HepG2 (cell line): ENCODE results near the gene FZD7. TPM values are rescaled to one million over a fixed set of nuclear protein-coding genes. Genes with fewer than 3 reads are reported as not detected.

Source experiments
- BORCS8-MEF2B ChIP-seq: sonication (generic); formaldehyde crosslinking; IDR thresholded peaks from 2 replicates; pipeline ENCODE4 v1.8.0; 2022; ENCODE audit warnings: mild to moderate bottlenecking, missing genetic modification reagents
- FOXO4 ChIP-seq: sonication (generic); formaldehyde crosslinking; conservative IDR thresholded peaks from 2 replicates; pipeline ENCODE4 v1.8.1; 2023; ENCODE audit warnings: missing genetic modification reagents
- GATAD2A ChIP-seq: IDR thresholded peaks from 2 replicates; pipeline ENCODE4 v1.6.1; 2016
- HMGXB3 ChIP-seq: sonication (generic); formaldehyde crosslinking; IDR thresholded peaks from 2 replicates; pipeline ENCODE4 v1.4.0; 2020; ENCODE audit warnings: missing genetic modification reagents, borderline replicate concordance
- MBD4 ChIP-seq: IDR thresholded peaks from 2 replicates; pipeline ENCODE4 v1.6.1; 2012; ENCODE audit warnings: low read length, inconsistent platforms, borderline replicate concordance
- NFYC ChIP-seq: IDR thresholded peaks from 2 replicates; pipeline ENCODE4 v1.6.1; 2016; ENCODE audit warnings: missing genetic modification reagents, missing compliant biosample characterization
- NR2F1 ChIP-seq, 2 experiments: fragments of 450-650 bp in 1 of 2; formaldehyde crosslinking in 1 of 2; IDR thresholded peaks; 2 replicates each; pipeline versions ENCODE4 v1.5.0 to v1.6.1; 2016 to 2020; ENCODE audit warnings: mild to moderate bottlenecking in 1 of 2, missing compliant biosample characterization in 1 of 2, missing genetic modification reagents in 1 of 2, moderate library complexity in 1 of 2
- RBM22 ChIP-seq: fragments of 200-400 bp; formaldehyde crosslinking; optimal IDR thresholded peaks from 2 replicates; pipeline ENCODE3; 2017; ENCODE audit warnings: mild to moderate bottlenecking, low read length, moderate library complexity
- ZFP37 ChIP-seq: sonication (generic); formaldehyde crosslinking; IDR thresholded peaks from 2 replicates; pipeline ENCODE4 v1.4.0; 2020; ENCODE audit warnings: missing genetic modification reagents, borderline replicate concordance
- ZKSCAN1 ChIP-seq: fragments of 150-350 bp; IDR thresholded peaks from 2 replicates; pipeline ENCODE4 v1.6.1; 2014; ENCODE audit warnings: low read length
- ZMYM2 ChIP-seq: sonication (generic); formaldehyde crosslinking; IDR thresholded peaks from 2 replicates; pipeline ENCODE4 v1.8.0; 2022; ENCODE audit warnings: mild to moderate bottlenecking, missing genetic modification reagents
- ZNF180 ChIP-seq: sonication (generic); formaldehyde crosslinking; IDR thresholded peaks from 2 replicates; pipeline ENCODE4 v1.4.0; 2020; ENCODE audit warnings: low read depth, missing genetic modification reagents, borderline replicate concordance
- ZNF335 ChIP-seq: sonication (generic); formaldehyde crosslinking; IDR thresholded peaks from 2 replicates; pipeline ENCODE4 v1.4.0; 2020; ENCODE audit warnings: missing genetic modification reagents
- ZNF775 ChIP-seq: sonication (generic); formaldehyde crosslinking; IDR thresholded peaks from 2 replicates; pipeline ENCODE4 v1.4.0; 2020; ENCODE audit warnings: missing genetic modification reagents, mild to moderate bottlenecking, moderate library complexity, borderline replicate concordance
- ZNF790 ChIP-seq: sonication (generic); formaldehyde crosslinking; IDR thresholded peaks from 2 replicates; pipeline ENCODE4 v1.8.0; 2022; ENCODE audit warnings: missing genetic modification reagents, mild to moderate bottlenecking, borderline replicate concordance
- ZNF883 ChIP-seq: sonication (generic); formaldehyde crosslinking; IDR thresholded peaks from 2 replicates; pipeline ENCODE4 v1.5.1; 2020; ENCODE audit warnings: mild to moderate bottlenecking, missing genetic modification reagents; ENCODE audit errors: not compliant biosample characterization
- polyA plus RNA-seq, 8 experiments: library from polyadenylated mRNA; depleted of rRNA in 3 of 8; stranded (reverse) in 7 of 8; unstranded in 1 of 8; fragments of >200 nt; fragmentation: Illumina TruSeq in 4 of 8; extraction: Trizol in 4 of 8; gene quantifications; 2 replicates each; pipeline versions ENCODE4 v1.2.1 to v1.2.3, GENCODE V29; 2011 to 2016; ENCODE audit warnings: low read depth in 4 of 8, missing spikeins in 1 of 8, mixed read lengths in 1 of 8; ENCODE audit not compliant: insufficient read depth in 1 of 8
- total RNA-seq, 5 experiments: library from RNA; depleted of rRNA; stranded (reverse); fragments of >200 nt; fragmentation: Illumina TruSeq; extraction: Trizol; gene quantifications; 2 replicates each; pipeline ENCODE4 v1.2.3, GENCODE V29; 2016; ENCODE audit warnings: low read depth in 1 of 5
- TF ChIP-seq, protein P1 (sequence below): sonication (generic); formaldehyde crosslinking; IDR thresholded peaks from 2 replicates; pipeline ENCODE4 v1.5.0; 2020; ENCODE audit warnings: missing genetic modification reagents
- TF ChIP-seq, protein P2 (sequence below): sonication (generic); formaldehyde crosslinking; IDR thresholded peaks from 2 replicates; pipeline ENCODE4 v1.4.0; 2020; ENCODE audit warnings: missing genetic modification reagents, borderline replicate concordance

Gene FZD7
- total and polyA plus RNA-seq, 2 of the 13 experiments (the other 11 are each of a cell fraction or from before 2014, with no cell fraction given): 0.13 to 0.38 TPM

DNA sequence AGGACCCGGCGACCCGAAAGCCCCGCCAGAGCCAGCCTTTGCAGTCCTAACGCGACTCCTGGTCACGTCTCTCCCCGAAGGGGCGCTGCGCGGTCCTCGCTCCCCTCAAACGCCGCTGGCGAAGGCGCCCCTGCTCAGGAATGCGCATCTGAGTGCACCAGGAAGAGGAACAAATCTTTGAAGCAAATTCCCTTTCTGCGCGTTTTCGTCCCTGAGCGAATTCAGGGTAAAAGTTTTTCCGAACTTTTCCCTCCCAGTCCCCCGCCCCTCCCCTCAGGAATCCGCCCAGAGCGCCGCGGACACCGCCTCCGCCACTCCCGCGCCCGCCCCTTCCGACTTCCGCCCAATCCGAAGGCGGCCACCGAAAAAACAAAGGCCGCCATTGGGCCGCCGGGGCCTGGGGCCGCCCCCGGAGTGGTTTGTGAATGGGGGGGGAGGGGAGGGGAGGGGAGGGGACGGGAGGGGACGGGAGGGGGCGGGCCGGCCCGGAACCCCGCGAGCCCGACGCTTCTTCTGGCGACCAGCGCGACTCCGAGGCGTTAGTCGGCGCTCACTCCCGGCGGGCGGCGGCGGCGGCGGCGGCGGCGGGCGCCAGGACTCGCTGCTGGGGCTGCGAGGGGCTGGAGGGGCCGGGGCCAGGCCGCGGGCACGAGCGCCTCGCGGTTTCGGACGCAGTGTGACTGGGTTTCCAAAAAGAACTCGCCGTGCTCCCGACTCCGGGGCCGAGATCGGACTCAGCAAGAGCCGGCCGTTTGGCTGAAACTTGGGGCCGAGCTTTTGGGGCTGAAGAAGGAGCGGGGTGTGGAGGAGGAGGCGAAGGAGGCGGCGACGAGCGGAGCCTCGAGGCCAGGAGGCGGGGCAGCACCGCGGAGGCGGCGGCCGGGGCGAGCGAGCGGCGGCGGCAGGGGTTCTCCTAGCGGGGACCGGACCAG lies at the start of gene FZD7 (continued):
- no peak for TF ChIP-seq FOXO4
- TF ChIP-seq, protein P1, sequence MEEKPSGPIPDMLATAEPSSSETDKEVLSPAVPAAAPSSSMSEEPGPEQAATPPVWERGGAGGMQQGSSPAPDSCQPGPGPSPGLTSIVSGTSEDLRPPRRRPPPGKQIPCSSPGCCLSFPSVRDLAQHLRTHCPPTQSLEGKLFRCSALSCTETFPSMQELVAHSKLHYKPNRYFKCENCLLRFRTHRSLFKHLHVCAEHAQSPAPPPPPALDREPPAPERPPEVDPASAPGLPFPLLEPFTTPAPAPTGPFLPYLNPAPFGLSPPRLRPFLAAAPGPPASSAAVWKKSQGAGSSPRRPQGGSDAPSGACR (CRISPR knock-in tag): no peak
- no peak for TF ChIP-seq ZNF335 (CRISPR knock-in tag)
- TF ChIP-seq NFYC (CRISPR knock-in tag): peak; percentile 80
- no peak for TF ChIP-seq BORCS8-MEF2B (CRISPR knock-in tag)
- no peak for TF ChIP-seq RBM22
- no peak for TF ChIP-seq ZNF775 (CRISPR knock-in tag)
- no peak for TF ChIP-seq ZNF790 (CRISPR knock-in tag)
- TF ChIP-seq GATAD2A (CRISPR knock-in tag): no peak
- no peak for TF ChIP-seq HMGXB3
- no peak for TF ChIP-seq ZFP37 (CRISPR knock-in tag)
- TF ChIP-seq, protein P2, sequence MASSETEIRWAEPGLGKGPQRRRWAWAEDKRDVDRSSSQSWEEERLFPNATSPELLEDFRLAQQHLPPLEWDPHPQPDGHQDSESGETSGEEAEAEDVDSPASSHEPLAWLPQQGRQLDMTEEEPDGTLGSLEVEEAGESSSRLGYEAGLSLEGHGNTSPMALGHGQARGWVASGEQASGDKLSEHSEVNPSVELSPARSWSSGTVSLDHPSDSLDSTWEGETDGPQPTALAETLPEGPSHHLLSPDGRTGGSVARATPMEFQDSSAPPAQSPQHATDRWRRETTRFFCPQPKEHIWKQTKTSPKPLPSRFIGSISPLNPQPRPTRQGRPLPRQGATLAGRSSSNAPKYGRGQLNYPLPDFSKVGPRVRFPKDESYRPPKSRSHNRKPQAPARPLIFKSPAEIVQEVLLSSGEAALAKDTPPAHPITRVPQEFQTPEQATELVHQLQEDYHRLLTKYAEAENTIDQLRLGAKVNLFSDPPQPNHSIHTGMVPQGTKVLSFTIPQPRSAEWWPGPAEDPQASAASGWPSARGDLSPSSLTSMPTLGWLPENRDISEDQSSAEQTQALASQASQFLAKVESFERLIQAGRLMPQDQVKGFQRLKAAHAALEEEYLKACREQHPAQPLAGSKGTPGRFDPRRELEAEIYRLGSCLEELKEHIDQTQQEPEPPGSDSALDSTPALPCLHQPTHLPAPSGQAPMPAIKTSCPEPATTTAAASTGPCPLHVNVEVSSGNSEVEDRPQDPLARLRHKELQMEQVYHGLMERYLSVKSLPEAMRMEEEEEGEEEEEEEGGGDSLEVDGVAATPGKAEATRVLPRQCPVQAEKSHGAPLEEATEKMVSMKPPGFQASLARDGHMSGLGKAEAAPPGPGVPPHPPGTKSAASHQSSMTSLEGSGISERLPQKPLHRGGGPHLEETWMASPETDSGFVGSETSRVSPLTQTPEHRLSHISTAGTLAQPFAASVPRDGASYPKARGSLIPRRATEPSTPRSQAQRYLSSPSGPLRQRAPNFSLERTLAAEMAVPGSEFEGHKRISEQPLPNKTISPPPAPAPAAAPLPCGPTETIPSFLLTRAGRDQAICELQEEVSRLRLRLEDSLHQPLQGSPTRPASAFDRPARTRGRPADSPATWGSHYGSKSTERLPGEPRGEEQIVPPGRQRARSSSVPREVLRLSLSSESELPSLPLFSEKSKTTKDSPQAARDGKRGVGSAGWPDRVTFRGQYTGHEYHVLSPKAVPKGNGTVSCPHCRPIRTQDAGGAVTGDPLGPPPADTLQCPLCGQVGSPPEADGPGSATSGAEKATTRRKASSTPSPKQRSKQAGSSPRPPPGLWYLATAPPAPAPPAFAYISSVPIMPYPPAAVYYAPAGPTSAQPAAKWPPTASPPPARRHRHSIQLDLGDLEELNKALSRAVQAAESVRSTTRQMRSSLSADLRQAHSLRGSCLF (CRISPR knock-in tag): no peak
- TF ChIP-seq ZMYM2: no peak
- TF ChIP-seq ZNF180 (CRISPR knock-in tag): no peak
- no peak for TF ChIP-seq ZKSCAN1
- TF ChIP-seq ZNF883 (CRISPR knock-in tag): no peak
- no peak for TF ChIP-seq NR2F1 (CRISPR knock-in tag; IDR thresholded peaks at IDR 0.05)
- no peak for TF ChIP-seq MBD4
